Gastrocnemius medialis (tissue), 4 donors: Measurements from ENCODE around the gene WDFY2. TPM values are rescaled to one million over a fixed set of nuclear protein-coding genes. Genes with fewer than 3 reads are reported as not detected.

ENCODE experiments used
- ATAC-seq, 2 donors: fragments of 150-250 bp; one replicate each; pipeline ENCODE4 v1.9.1; 2016
- DNase-seq, 2 donors: peaks; one replicate each; pipeline ENCODE4 v3.0.0-alpha.2; 2019
- H3K27ac ChIP-seq, 4 donors: fragments of 200-600 bp; sonication (generic); 1 replicate in 1 of 4; 2 replicates in 3 of 4; pipeline ENCODE4 v1.5.1; 2016 to 2018; ENCODE audit warnings: mild to moderate bottlenecking in 2 of 4, moderate library complexity in 1 of 4
- H3K27me3 ChIP-seq, 3 donors: fragments of 200-600 bp; sonication (generic) in 2 of 3; 1 replicate in 1 of 3; 2 replicates in 2 of 3; pipeline versions ENCODE4 v1.5.1 to v1.6.0; 2016 to 2019; ENCODE audit warnings: mild to moderate bottlenecking in 1 of 3, moderate library complexity in 1 of 3
- H3K36me3 ChIP-seq, 2 donors: fragments of 200-600 bp; sonication (generic) in 1 of 2; one replicate each; pipeline ENCODE4 v1.5.1; 2017 to 2018
- H3K4me1 ChIP-seq, 2 donors: fragments of 200-600 bp; sonication (generic) in 1 of 2; one replicate each; pipeline ENCODE4 v1.5.1; 2016 to 2017; ENCODE audit warnings: mild to moderate bottlenecking in 2 of 2
- H3K4me3 ChIP-seq, 4 donors: fragments of 200-600 bp; sonication (generic) in 3 of 4; 1 replicate in 1 of 4; 2 replicates in 3 of 4; pipeline ENCODE4 v1.5.1; 2016 to 2019; ENCODE audit warnings: mild to moderate bottlenecking in 2 of 4
- H3K9me3 ChIP-seq, 3 donors: fragments of 200-600 bp; sonication (generic) in 2 of 3; 1 replicate in 1 of 3; 2 replicates in 2 of 3; pipeline ENCODE4 v1.5.1; 2016 to 2019
- POLR2A ChIP-seq, 2 donors: fragments of 450-650 bp; IDR thresholded peaks; one replicate each; pipeline ENCODE4 v1.6.1; 2017; ENCODE audit warnings: antibody characterized with exemption in 2 of 2, mild to moderate bottlenecking in 2 of 2, moderate library complexity in 2 of 2
- in situ Hi-C, 4 donors: fragments of 200-750 bp; cut with MboI; loops; one replicate each; pipeline versions ENCODE4 v1.15.0 to v1.8.0; 2017; ENCODE audit warnings: low sequenced_read_pairs in 4 of 4
- intact Hi-C: fragments of 100-400 bp; cut with DNase I; formaldehyde crosslinking; loops from one replicate; pipeline ENCODE4 v1.15.1; 2023; ENCODE audit warnings: low total_unique reads
- total RNA-seq, 4 donors: library from RNA; depleted of rRNA; stranded (reverse); fragments of >200 nt; gene quantifications; one replicate each; pipeline versions ENCODE4 v1.1.0 to v1.2.3, GENCODE V29; 2016
- TF ChIP-seq, protein P1 (sequence below), 5 experiments: fragments of 450-650 bp in 3 of 5; fragments of 200-600 bp in 2 of 5; sonication (generic) in 2 of 5; IDR thresholded peaks in 4 of 5; conservative IDR thresholded peaks in 1 of 5; 1 replicate in 4 of 5; 2 replicates in 1 of 5; pipeline ENCODE4 v1.5.1; 2016 to 2019; ENCODE audit warnings: antibody characterized with exemption in 5 of 5, mild to moderate bottlenecking in 3 of 5, moderate library complexity in 3 of 5

The WDFY2 gene
- total RNA-seq, 4 donors from 2014 or later = 0.98 to 2.8 (median 1.7) TPM

DNA sequence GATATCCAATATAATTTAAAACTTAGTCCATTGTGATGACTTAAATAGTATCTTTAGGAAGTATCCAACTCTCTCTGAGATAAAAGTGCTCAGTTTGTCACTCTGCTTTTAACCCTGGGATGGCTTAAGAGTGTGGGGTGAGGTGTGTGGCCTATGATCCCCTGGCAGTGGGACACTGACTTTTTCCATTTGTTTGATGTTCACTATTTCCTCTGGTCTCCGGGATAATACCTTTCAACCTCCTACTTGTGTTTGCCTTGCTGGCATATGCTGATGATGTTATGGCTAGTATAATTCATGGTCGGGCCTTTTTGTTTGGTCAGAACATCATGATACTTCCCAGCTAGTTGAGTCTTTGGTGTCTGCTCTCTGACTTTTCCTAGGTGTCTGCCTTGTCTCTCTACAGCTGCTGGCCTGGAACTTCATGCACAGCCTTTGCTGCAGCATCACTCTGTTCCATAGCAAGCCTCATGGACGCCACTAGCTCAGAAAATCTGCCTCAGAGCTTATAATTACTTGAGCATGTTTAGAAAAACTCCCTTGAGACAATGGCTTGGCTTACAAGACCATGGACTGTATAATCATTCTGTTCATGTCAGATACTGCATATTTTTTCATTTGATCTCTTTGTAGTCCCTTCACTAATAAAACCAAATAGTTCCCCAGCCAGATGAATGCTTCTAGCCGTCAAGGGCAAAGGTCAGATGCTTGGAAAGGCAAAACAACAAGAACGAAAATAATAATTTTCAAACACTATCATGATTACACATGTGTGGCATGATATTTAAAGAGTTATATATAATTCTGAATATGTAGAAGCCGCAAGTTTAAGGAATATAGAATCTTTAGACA lies 75.2 kb downstream of the WDFY2 start:
- in situ Hi-C loops (no loop called here), intact Hi-C loops (no loop called here)
- TF ChIP-seq POLR2A (IDR thresholded peaks at IDR 0.05) = no peak
- TF ChIP-seq, protein P1, sequence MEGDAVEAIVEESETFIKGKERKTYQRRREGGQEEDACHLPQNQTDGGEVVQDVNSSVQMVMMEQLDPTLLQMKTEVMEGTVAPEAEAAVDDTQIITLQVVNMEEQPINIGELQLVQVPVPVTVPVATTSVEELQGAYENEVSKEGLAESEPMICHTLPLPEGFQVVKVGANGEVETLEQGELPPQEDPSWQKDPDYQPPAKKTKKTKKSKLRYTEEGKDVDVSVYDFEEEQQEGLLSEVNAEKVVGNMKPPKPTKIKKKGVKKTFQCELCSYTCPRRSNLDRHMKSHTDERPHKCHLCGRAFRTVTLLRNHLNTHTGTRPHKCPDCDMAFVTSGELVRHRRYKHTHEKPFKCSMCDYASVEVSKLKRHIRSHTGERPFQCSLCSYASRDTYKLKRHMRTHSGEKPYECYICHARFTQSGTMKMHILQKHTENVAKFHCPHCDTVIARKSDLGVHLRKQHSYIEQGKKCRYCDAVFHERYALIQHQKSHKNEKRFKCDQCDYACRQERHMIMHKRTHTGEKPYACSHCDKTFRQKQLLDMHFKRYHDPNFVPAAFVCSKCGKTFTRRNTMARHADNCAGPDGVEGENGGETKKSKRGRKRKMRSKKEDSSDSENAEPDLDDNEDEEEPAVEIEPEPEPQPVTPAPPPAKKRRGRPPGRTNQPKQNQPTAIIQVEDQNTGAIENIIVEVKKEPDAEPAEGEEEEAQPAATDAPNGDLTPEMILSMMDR (IDR thresholded peaks at IDR 0.05 in 4 of 5, conservative IDR thresholded peaks at IDR 0.05 in 1 of 5) = no peak
- Histone ChIP-seq H3K27me3 (no peaks in the 10 kb centered on the region), H3K4me3 (no peak overlapping the region), H3K27ac (no peak overlapping the region), H3K9me3 (no peaks in the 10 kb centered on the region), H3K36me3 (no peaks in the 10 kb centered on the region), H3K4me1 (no peaks in the 10 kb centered on the region)
- ATAC-seq (no peak), DNase-seq (no peak)

DNA sequence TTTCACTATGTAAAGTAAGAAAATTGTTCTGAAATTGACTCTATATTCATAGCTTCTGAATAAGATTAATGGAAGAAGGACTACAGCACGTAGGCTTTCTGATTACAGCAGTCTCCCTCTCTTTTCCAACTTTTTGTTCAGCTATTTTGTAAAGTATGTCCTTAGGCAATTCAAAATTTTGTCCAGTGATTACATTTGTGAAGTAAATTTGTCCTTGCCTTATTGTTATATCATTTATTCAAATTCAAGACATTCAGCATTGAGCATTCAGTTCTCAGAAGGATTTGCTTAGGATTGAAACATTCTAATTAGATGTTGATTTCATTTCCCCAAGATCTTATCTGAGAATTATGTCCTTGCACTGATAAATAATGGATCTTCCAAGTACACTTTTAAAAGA lies 76.6 kb downstream of the WDFY2 start:
- DNase-seq (no peak), ATAC-seq (no peak)
- Histone ChIP-seq H3K4me1 (no peaks in the 10 kb centered on the region), H3K36me3 (no peaks in the 10 kb centered on the region), H3K27me3 (no peaks in the 10 kb centered on the region), H3K4me3 (no peak overlapping the region), H3K27ac (no peak overlapping the region), H3K9me3 (no peaks in the 10 kb centered on the region)
- TF ChIP-seq POLR2A (IDR thresholded peaks at IDR 0.05) = no peak
- TF ChIP-seq, protein P1 (IDR thresholded peaks at IDR 0.05 in 4 of 5, conservative IDR thresholded peaks at IDR 0.05 in 1 of 5) = no peak
- intact Hi-C loops (no loop called here), in situ Hi-C loops (no loop called here)

DNA sequence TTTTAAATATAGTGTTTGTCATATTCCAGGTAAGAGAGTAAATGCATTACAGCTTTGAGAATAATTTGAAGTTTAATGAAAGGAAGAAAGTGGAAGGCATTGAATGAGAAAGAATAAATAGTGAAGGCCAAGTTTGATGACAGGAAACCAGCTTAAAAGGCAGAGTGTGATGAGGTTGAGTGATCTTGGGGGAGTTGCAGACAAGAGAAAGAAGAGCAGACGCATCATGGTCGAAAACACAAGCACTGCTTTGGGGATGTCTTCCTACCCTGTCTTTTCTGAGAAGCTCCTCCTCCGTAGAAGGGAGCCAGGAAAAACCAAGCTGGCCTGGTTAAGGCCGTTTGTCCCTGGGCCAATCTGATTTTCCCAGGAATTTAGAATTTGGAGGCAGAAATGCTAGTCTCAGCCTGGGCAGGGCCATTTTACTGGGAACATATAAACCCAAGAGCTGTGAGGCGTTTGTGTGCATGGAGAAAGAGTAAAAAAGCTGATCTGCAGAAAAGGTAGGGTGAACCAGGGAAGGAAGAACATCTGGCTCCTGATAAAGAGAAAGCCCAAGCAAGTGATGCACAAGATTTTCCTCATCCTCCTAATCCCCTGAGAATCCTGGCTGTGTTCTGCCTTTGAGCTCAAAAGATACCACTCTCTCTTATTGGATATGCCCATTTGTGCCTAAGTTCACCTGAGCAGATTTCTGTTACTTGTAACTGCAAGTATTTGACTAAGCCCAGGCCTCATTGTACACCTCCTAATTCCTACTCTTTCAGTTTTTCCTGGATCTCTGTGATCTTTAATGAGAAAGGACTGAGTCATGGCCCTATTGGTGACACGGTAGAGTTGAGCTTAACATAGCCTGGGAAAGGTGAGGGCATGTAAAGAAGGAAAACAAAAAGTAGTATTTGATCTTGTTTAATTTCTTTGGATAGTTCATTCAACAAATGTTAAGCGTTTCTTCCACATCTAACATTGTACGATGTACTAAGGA lies 80.0 kb downstream of the WDFY2 start:
- H3K4me3 ChIP-seq = no peak overlapping the region
- H3K9me3 ChIP-seq = no peaks in the 10 kb centered on the region
- intact Hi-C loops (no loop called here), in situ Hi-C loops (no loop called here)
- no peaks in the 10 kb centered on the region for H3K4me1 ChIP-seq
- no peak for DNase-seq
- TF ChIP-seq, protein P1 (IDR thresholded peaks at IDR 0.05 in 4 of 5, conservative IDR thresholded peaks at IDR 0.05 in 1 of 5) = no peak
- TF ChIP-seq POLR2A (IDR thresholded peaks at IDR 0.05) = no peak
- no peaks in the 10 kb centered on the region for H3K27me3 ChIP-seq
- no peak for ATAC-seq
- H3K27ac ChIP-seq = no peak overlapping the region
- no peaks in the 10 kb centered on the region for H3K36me3 ChIP-seq

DNA sequence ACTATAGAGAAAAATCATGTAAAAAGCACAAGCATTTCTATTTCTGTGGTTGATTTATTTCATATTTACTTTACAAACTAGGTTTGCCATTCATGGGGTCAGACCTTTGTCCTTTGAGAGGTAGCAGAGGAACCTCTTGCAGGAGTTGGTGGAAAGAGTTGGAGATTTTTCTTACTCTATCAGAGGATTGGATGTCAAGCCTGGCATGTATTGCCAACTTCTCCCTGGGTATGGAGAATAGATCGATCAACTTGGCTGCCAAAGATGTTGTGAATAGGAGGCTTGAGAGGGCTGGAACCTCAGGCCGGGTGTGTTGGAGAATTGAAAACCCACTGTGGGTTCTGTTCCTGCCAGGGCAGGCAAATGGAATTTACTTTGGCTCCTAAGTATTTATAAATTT lies 81.2 kb downstream of the WDFY2 start:
- Histone ChIP-seq H3K36me3 (no peaks in the 10 kb centered on the region), H3K27me3 (no peaks in the 10 kb centered on the region), H3K4me3 (no peak overlapping the region), H3K9me3 (no peaks in the 10 kb centered on the region), H3K4me1 (no peaks in the 10 kb centered on the region), H3K27ac (no peak overlapping the region)
- TF ChIP-seq, protein P1 (IDR thresholded peaks at IDR 0.05 in 4 of 5, conservative IDR thresholded peaks at IDR 0.05 in 1 of 5) = no peak
- TF ChIP-seq POLR2A (IDR thresholded peaks at IDR 0.05) = no peak
- ATAC-seq (no peak), DNase-seq (no peak)
- in situ Hi-C loops = no loop called here
- intact Hi-C loops = no loop called here
